HFF-Myc (cell line): ENCODE results near the gene FREM1.

Experiments
- DNase-seq: peaks from one replicate; pipeline ENCODE4 v3.0.0-alpha.2; 2011; ENCODE audit warnings: low read depth; ENCODE audit errors: extremely low read depth
- H3K4me3 ChIP-seq: replicated peaks from 2 replicates; pipeline ENCODE4 v1.5.1; 2011; ENCODE audit warnings: low read depth, mild to moderate bottlenecking, control low read depth, low read length
- TF ChIP-seq, protein P1 (sequence below): IDR thresholded peaks from 2 replicates; pipeline ENCODE4 v1.5.1; 2012; ENCODE audit warnings: mild to moderate bottlenecking, low read depth, low read length, control low read depth; ENCODE audit errors: missing control alignments

FREM1 gene

DNA sequence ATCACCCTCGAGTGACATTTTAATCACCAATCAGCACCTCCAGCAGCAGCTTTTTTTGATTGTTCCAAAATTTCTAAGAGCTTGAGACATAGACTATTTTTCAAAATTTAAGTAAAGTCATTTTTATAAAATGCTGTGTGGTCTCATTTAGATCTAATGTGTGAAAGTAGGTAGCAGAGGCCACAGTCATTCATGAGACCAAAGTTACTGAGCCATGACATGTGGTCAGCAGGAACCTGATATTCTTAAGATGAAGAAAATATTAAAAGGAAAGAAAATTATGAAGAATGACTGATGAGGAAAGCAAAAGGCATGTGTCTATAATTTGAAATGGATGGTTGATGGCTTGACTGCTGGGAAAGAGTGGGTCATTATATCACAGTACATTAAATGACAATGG is 7.2 kb downstream of the FREM1 start:
- TF ChIP-seq, protein P1, sequence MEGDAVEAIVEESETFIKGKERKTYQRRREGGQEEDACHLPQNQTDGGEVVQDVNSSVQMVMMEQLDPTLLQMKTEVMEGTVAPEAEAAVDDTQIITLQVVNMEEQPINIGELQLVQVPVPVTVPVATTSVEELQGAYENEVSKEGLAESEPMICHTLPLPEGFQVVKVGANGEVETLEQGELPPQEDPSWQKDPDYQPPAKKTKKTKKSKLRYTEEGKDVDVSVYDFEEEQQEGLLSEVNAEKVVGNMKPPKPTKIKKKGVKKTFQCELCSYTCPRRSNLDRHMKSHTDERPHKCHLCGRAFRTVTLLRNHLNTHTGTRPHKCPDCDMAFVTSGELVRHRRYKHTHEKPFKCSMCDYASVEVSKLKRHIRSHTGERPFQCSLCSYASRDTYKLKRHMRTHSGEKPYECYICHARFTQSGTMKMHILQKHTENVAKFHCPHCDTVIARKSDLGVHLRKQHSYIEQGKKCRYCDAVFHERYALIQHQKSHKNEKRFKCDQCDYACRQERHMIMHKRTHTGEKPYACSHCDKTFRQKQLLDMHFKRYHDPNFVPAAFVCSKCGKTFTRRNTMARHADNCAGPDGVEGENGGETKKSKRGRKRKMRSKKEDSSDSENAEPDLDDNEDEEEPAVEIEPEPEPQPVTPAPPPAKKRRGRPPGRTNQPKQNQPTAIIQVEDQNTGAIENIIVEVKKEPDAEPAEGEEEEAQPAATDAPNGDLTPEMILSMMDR: no peak
- DNase-seq: no peak
- H3K4me3 ChIP-seq: no peak overlapping the region

DNA sequence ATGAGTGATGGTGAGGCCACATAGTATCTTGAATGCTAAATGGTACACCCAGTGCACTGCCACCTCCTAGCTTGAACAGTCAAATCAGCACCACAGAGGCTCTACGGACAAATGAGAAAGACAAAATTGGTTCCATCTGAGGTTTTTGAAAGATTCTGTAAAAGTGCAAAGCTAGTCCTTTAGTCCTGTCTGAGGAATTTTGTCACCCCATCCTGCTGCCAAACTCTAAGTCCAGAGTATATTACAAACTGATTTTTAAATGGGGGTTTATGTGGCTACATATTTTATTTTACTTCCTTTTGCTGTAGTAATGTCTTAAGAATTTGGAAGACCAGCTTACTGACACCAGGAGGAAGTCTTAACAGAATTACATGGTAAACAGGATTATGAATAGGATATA is 7.7 kb downstream of the FREM1 start:
- TF ChIP-seq, protein P1: no peak
- DNase-seq: no peak
- H3K4me3 ChIP-seq: no peak overlapping the region

DNA sequence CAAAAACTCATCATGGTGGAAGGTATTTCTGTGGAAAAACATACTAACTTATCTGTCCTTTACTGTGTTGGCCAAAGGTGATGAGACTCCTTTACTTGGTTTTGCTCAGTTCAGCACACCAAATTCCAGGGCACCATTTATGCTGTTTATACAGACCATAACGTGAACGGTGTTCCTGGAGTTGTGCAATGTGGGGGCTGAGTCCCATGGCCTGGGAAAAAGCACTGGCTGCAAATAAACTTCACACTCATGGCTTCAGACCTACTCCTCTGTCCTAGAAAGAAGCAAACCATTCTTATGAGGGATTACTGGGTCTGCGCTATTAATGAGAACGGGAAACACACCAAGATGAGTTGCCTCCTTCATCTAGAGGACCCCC is 10.4 kb downstream of the FREM1 start:
- no peak for DNase-seq
- H3K4me3 ChIP-seq: no peak overlapping the region
- TF ChIP-seq, protein P1: no peak

DNA sequence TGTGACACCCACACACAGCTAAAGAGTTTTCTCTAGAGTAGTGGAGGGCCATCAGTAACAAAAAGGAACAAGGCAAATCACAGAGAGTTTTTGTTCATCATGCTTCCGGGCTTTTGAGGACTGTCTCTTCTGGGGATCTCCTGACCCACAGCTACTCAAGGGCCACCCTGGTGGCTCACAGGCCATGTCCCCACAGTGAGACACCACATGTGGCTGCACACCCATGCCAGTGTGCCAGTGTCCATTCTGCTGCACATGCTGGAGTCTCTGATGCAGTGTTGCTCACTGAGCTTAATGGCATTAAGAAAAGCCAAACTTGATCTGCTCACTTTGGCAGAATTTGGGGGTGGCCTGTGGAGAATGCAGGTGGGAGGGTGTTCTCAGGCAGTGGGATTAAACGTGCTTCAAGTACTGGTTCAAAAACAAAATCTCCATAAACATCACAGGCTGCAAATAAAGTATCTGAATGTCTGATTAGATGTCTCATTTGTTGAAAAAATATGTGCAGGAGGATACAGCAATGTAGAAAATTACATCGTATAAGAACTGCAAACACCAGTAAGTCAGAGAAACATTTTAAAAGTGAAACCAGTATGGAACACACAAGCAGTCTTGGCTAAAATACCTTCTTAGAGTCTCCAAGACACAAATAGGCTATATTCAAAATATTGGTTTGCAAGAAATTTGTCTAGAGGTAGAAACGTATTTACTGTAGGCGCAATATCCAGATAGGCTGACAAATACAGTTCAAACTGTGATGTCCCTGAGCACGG is 11.0 kb downstream of the FREM1 start:
- TF ChIP-seq, protein P1: no peak
- H3K4me3 ChIP-seq: no peak overlapping the region
- no peak for DNase-seq

DNA sequence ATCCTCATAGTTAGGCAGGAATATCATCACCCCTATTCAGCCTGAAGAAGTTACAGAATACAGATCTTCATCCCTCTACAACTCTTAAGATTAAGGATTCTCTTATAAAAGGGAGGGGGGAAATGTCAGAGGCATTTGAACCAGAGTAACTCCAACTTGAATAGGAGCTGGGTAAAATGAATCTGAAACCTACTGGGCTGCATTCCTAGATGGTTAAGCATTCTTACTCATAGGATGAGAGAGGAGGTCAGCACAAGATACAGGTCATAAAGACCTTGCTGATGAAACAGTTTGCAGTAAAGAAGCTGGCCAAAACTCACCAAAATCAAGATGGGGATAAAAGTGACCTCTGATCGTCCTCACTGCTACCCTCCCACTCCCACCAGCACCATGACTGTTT is 14.4 kb downstream of the FREM1 start:
- no peak for DNase-seq
- TF ChIP-seq, protein P1: no peak
- H3K4me3 ChIP-seq: no peak overlapping the region

DNA sequence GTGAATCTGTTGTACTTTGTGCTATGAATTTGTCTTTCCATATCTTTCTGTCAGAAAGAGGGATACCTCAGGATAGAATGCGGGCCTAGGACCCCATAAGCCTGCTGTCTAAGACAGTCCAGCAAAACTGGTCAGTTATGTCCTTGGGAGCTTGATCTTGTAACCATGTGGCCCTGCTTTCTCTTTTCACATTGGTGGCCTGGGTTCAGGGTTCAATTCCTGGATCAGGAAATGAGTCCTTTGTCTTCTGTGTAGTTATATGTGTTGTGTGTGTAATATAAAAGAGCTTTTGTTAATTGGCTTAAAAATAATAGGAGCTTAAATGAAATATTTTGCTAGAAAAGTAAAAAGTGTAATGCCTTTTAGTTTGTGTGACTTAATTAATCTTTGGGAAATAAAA is 16.9 kb downstream of the FREM1 start:
- TF ChIP-seq, protein P1: no peak
- H3K4me3 ChIP-seq: no peak overlapping the region
- no peak for DNase-seq

DNA sequence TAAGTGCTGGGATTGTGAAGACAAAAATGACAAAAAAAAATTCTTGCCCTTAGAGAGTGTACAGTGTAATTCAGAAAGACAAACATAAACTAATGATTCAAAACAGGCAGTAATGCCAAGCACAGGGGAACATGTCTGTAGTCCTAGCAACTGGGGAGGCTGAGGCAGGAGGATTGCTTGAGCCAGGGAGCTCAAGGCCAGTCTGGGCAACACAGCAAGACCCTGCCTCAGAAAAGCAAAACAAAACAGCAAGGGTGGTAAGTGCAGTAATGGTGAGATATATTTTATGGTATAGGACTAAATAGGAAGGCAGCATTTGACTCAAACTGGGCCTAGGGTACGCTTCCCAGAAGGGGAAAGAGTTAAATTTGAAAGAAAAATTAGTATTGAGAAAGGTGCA is 18.9 kb downstream of the FREM1 start:
- TF ChIP-seq, protein P1: no peak
- no peak overlapping the region for H3K4me3 ChIP-seq
- DNase-seq: no peak
